Stimulated activated CD8-positive, alpha-beta memory T cell treated with anti-CD3 and anti-CD28 coated beads, Interleukin-15, amount 100 ng/mL, for 1 hour (primary cell): ENCODE data around the gene SRSF10.
"Not testable (repeated sequence)": the region's sequence is repeated elsewhere in the genome, so short reads cannot be mapped to it uniquely, and the experiment has no call there.

Experiments used
- DNase-seq: peaks from one replicate; pipeline ENCODE4 v3.0.0-alpha.2; 2020; ENCODE audit warnings: low read depth

SRSF10 gene

GRCh38 chr1:23958810-23959460 is 21.2 kb downstream of the SRSF10 start:
- DNase-seq: peak; percentile 81

DNA sequence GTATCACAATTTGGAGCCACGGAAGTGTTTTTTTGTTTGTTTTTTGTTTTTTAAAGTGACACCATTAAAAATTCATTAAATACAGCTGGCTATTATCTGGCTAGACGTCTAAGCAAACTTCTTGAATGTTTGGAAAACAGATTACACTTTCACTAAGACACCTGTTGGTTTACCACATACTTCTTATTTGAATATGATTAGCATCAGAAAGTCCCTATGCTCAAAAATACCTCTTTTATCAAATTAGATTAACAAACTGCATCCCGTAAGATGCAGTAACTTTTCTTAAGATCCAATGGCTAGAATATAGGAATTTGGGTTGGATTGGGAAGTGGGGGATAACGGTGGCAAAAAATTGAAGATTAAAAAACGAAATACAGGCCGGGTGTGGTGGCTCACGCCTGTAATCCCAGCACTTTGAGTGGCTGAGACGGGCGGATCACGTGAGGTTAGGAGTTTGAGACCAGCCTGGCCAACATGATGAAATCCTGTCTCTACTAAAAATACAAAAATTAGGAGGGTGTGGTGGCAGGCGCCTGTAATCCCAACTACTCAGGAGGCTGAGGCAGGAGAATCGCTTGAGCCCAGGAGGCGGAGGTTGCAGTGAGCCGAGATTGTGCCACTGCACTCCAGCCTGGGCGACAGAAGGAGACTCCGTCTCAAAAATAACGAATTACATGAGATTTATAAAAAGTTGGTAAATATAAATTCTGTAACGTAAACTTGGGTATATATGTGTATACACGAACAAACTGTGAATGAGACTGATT is 21.9 kb downstream of the SRSF10 start:
- not testable (repeated sequence) for DNase-seq

GRCh38 chr1:23957096-23957495 is 23.0 kb downstream of the SRSF10 start:
- DNase-seq: no peak

GRCh38 chr1:23953020-23953419 is 27.1 kb downstream of the SRSF10 start:
- DNase-seq: no peak

DNA sequence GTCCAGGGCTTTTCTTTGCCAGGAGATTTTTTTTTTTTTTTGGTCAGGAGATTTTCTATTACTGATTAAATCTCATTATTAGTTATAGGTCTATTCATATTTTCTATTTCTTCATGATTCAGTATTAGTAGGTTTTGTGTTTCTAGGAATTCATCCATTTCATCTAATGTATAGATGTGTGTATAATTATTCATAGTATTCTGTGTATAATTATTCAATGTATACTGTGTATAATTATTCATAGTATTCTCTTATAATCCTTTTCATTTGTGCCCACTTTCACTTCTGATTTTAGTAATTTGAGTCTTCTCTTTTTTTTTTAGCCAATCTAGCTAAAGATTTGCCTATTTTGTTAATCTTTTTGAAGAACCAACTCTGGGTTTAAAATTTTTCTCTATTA is 32.8 kb downstream of the SRSF10 start:
- DNase-seq: no peak

DNA sequence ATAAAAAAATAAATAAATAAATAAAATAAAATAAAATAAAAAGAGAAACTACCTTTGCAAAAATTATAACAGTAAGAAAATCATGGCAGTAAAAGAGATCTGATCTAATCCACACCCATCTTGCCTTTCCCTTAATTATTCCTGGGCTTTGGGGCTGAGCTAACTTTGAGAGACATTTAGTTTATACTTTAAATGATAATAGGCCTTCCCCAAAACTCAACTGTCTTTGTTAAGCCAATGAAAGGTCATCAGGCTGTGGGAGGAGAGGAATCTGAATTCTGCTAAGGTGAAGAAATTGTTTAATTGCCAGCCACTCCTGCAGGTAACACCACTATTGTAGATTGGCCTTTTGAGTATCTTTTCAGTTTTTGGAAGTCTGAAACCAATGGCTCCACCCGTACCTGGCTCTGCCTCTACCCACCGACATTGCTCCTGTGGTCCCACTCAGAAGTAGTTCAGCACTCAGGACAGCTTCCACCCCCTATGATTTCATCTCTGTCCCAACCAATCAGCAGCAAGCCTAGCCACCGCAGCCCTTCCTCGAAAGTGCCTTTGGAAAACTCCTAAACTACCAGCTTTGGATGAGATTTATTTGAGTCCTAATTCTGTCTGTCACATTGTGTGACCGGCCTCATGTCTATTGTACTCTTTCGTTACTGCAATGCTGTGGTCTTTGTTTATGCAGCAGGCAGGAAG is 43.5 kb downstream of the SRSF10 start:
- DNase-seq: no peak

DNA sequence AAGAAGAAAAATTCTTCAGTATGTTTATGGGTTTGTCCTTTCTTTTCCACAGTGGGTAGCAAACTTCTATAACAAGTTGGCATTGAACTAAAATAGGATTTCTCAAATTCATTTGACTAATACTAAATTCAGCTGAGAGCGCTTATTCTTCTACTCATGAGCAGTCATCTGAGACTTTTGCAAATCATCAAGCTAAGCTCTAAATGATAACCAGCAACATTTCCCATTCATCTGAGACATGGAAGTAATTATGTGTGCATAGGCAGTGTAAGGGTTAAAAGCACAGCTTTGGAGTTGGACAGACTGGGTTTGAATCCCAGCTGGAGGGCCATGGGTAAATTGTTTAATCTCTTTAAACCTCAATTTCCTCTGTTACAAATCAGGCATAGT is 48.6 kb downstream of the SRSF10 start:
- no peak for DNase-seq

GRCh38 chr1:23930861-23931490 is 49.2 kb downstream of the SRSF10 start:
- no peak for DNase-seq

DNA sequence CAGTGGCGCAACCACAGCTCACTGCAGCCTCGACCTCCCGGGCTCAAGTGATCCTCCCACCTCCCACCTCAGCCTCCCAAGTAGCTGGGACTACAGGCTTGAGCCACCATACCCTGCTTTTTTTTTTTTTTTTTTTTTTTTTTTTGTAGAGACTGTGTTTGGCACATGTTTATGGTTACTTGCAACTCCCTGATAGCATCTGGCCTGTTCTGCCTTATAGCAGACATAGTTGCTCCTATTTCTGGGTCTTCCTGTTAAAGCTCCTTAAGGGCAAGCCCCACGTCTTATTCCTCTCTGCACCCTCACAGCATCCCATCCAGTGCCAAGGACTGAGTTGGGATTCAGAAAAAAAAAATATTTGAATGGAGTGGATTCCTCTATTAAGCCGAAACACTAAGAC is 49.9 kb downstream of the SRSF10 start:
- DNase-seq: no peak

DNA sequence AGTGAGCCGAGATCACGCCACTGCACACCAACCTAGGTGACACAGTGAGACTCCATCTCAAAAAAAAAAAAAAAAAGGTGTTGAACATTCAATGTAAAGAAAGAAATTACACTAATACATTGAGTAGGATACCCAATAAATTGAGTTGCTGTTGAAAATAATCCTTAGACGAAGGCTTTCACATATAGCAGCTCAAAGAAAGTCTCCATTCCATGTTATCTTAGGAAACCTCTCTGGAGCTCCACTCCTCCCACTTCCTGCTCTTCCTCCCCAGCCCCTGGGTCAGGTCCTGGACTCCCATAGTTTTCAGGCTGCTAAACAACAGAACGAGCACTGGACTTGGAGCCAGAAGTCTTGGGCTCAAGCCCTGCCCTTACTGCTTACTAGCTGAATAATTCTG is 51.3 kb downstream of the SRSF10 start:
- DNase-seq: no peak

DNA sequence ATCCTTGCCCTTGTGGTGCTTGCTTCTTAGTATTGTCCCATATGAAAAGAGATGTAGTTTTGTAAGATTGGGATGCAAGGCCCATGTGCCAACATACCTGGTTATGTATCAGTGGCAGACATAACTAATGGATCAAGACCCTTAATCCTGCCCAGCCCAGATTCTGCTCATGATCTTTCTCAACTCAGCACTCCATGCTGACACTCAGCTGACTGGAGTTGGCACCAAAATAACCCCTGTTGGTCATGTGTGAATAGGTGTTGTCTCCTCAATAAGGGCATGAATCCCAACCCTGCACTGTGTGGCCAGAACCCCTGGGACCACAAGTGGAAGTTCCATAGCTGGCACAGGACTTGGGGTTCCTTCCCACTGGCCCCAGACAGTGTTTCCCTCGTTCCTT is 53.0 kb downstream of the SRSF10 start:
- no peak for DNase-seq

DNA sequence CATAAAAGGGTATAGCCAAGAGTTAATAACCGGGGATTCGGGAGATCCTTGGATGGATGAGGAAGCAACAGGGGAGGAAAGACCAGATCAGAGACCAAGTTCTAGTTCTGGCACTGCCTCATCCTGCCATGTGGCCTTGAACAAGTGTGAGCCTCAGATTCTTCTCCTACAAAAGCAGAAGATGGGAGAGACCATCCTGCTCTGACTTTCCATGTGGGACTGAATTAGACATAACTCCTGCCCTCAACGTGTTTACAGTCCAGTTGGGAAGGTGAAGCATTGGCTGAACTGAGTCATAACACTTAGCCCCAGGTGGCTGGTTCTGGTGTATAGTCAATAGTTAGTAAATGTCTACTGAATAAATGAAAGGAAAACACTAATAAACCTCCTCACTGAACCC is 54.8 kb downstream of the SRSF10 start:
- DNase-seq: no peak

- DNase-seq: no peak
Measured at GRCh38 chr1:23924601-23925000, 55.5 kb downstream of the SRSF10 start.

GRCh38 chr1:23923592-23924499 is 56.3 kb downstream of the SRSF10 start:
- no peak for DNase-seq

- DNase-seq: no peak
Measured at GRCh38 chr1:23922321-23922943, 57.7 kb downstream of the SRSF10 start.

GRCh38 chr1:23916209-23917131 is 63.7 kb downstream of the SRSF10 start:
- DNase-seq: peak; percentile 27

DNA sequence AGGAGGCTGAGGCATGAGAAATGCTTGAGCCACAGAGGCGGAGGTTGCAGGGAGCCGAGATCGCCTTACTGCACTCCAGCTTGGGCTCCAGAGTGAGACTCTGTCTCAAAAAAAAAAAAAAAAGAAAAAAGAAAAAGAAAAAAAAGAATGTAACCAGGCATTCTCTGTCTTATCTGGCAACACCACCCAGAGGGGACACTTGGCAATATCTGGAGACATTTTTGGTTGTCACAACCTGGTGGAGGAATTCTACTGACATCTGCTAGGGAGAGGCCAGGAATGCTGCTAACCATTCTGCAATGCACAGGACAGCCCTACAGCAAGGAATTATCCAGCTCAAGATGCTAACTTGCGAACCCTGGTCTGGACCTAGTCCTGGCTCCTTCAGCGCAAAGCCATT is 64.7 kb downstream of the SRSF10 start:
- DNase-seq: no peak

DNA sequence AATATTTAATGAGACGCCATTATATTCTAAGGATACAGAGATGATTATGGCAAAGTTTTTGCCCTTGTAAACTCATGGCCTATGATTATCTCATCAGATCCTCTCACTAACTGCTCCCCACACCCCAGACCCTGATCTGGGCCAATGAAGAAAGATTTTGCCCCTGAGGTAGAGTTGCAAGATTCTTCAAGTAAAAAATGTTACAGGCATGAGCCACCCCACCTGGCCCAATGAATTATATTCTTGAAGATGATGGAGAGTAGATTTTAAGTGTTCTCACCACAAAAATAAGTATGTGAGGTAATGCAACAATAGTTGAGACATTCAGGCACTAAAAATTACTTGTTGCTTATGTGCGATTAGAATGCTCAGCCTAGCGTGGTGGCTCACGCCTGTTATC is 65.2 kb downstream of the SRSF10 start:
- no peak for DNase-seq
